Transverse colon (tissue), 4 donors: Measurements from ENCODE around the gene CHCHD6.

Source experiments
- EP300 ChIP-seq: sonication (generic); formaldehyde crosslinking; IDR thresholded peaks from one replicate; pipeline ENCODE4 v1.6.1; 2017; ENCODE audit warnings: antibody characterized with exemption, low read depth
- POLR2A ChIP-seq: fragments of 450-650 bp; IDR thresholded peaks from one replicate; pipeline ENCODE4 v1.6.1; 2016; ENCODE audit warnings: antibody characterized with exemption, mild to moderate bottlenecking, moderate library complexity
- POLR2AphosphoS5 ChIP-seq, 3 donors: sonication (generic); formaldehyde crosslinking; IDR thresholded peaks; one replicate each; pipeline ENCODE4 v1.6.1; 2016; ENCODE audit warnings: antibody characterized with exemption in 3 of 3
- TF ChIP-seq, protein P1 (sequence below), 5 experiments: fragments of 200-600 bp in 3 of 5; fragments of 450-650 bp in 2 of 5; sonication (generic) in 3 of 5; IDR thresholded peaks; 1 replicate in 2 of 5; 2 replicates in 3 of 5; pipeline ENCODE4 v1.5.1; 2016 to 2017; ENCODE audit warnings: antibody characterized with exemption in 5 of 5, inconsistent platforms in 3 of 5, mild to moderate bottlenecking in 2 of 5, moderate library complexity in 1 of 5

DNA sequence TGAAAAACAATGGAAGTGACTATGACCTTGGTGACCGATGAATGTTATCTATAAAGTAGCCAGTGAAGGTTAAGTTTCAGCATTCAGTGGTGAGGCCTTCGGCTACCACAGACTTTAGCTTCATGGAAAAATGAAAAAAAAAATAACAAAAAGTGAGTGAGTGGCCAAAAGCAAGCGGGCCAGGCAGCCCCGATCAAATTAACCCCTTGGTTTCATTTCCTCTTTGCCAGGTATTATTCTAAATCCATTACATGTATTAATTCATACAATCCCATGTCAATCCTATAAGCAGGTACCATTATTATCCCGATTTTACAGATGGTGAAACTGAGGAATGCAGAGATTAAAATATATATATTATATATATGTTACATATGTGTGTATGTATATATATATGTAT is 21.0 kb upstream of the CHCHD6 start:
- TF ChIP-seq, protein P1, sequence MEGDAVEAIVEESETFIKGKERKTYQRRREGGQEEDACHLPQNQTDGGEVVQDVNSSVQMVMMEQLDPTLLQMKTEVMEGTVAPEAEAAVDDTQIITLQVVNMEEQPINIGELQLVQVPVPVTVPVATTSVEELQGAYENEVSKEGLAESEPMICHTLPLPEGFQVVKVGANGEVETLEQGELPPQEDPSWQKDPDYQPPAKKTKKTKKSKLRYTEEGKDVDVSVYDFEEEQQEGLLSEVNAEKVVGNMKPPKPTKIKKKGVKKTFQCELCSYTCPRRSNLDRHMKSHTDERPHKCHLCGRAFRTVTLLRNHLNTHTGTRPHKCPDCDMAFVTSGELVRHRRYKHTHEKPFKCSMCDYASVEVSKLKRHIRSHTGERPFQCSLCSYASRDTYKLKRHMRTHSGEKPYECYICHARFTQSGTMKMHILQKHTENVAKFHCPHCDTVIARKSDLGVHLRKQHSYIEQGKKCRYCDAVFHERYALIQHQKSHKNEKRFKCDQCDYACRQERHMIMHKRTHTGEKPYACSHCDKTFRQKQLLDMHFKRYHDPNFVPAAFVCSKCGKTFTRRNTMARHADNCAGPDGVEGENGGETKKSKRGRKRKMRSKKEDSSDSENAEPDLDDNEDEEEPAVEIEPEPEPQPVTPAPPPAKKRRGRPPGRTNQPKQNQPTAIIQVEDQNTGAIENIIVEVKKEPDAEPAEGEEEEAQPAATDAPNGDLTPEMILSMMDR (IDR thresholded peaks at IDR 0.05) = no peak
- TF ChIP-seq POLR2A (no peak), POLR2AphosphoS5 (IDR thresholded peaks at IDR 0.05) (no peak), EP300 (no peak)
